GM21619 (cell line): ENCODE measurements around the gene INO80C.

Source experiments
- ATAC-seq: cut with Tn5 transposase; IDR thresholded peaks from one replicate; pipeline ENCODE4 v1.9.1; 2021; ENCODE audit not compliant: unreplicated experiment

Gene INO80C

GRCh38 chr18:35435401-35435800, 62.4 kb downstream of the INO80C start:
- ATAC-seq, result no peak

GRCh38 chr18:35432565-35433001, 65.2 kb downstream of the INO80C start:
- ATAC-seq, result no peak

- no peak for ATAC-seq
Measured at GRCh38 chr18:35431374-35431741, 66.4 kb downstream of the INO80C start.

- no peak for ATAC-seq
Measured at GRCh38 chr18:35430721-35431373, 66.9 kb downstream of the INO80C start.

- no peak for ATAC-seq
Measured at GRCh38 chr18:35426786-35427185, 71.0 kb downstream of the INO80C start.

- no peak for ATAC-seq
Measured at GRCh38 chr18:35424356-35424755, 73.4 kb downstream of the INO80C start.

GRCh38 chr18:35422237-35422636, 75.5 kb downstream of the INO80C start:
- ATAC-seq, result no peak

GRCh38 chr18:35418610-35419009, 79.2 kb downstream of the INO80C start:
- ATAC-seq, result no peak
